Esophagus squamous epithelium (tissue), 5 donors: ENCODE results near the gene MID1IP1. TPM values are rescaled to one million over a fixed set of nuclear protein-coding genes. Genes with fewer than 3 reads are reported as not detected.

Experiments
- DNase-seq: peaks from one replicate; lab custom pipeline; 2025; lab: John Stamatoyannopoulos, UW
- H3K27ac ChIP-seq, 4 donors: fragments of 200-600 bp; sonication (generic); one replicate each; pipeline ENCODE4 v1.5.1; 2016 to 2019; ENCODE audit warnings: mild to moderate bottlenecking in 1 of 4
- H3K27me3 ChIP-seq, 4 donors: fragments of 200-600 bp; sonication (generic); 1 replicate in 3 of 4; 2 replicates in 1 of 4; pipeline versions ENCODE4 v1.5.1 to v1.6.0; 2017 to 2021; ENCODE audit warnings: antibody characterized with exemption in 1 of 4
- H3K36me3 ChIP-seq, 3 donors: fragments of 200-600 bp; sonication (generic); one replicate each; pipeline ENCODE4 v1.5.1; 2016 to 2019
- H3K4me1 ChIP-seq, 3 donors: fragments of 200-600 bp; sonication (generic); one replicate each; pipeline ENCODE4 v1.5.1; 2017 to 2019
- H3K4me3 ChIP-seq, 4 donors: fragments of 200-600 bp; sonication (generic); 1 replicate in 3 of 4; 2 replicates in 1 of 4; pipeline ENCODE4 v1.5.1; 2016 to 2019; ENCODE audit warnings: mild to moderate bottlenecking in 2 of 4, moderate library complexity in 1 of 4
- H3K9me3 ChIP-seq, 3 donors: fragments of 200-600 bp; sonication (generic); one replicate each; pipeline ENCODE4 v1.5.1; 2016 to 2019
- CTCF ChIP-seq, 6 experiments: fragments of 450-650 bp in 4 of 6; fragments of 200-600 bp in 2 of 6; sonication (generic) in 2 of 6; IDR thresholded peaks; one replicate each; pipeline ENCODE4 v1.5.1; 2016 to 2019; ENCODE audit warnings: antibody characterized with exemption in 6 of 6, mild to moderate bottlenecking in 4 of 6, moderate library complexity in 4 of 6
- POLR2A ChIP-seq, 4 donors: fragments of 450-650 bp; IDR thresholded peaks; one replicate each; pipeline ENCODE4 v1.6.1; 2017; ENCODE audit warnings: antibody characterized with exemption in 4 of 4, mild to moderate bottlenecking in 4 of 4, moderate library complexity in 3 of 4
- WGBS, 2 donors: methylation state at CpG; one replicate each; pipeline ENCODE4 v1.1.5; 2018; 5-methylcytosine and 5-hydroxymethylcytosine counted together
- intact Hi-C: fragments of 100-400 bp; cut with DNase I; formaldehyde crosslinking; loops from one replicate; pipeline ENCODE4 v1.15.0; 2022
- total RNA-seq, 4 donors: library from RNA; depleted of rRNA; stranded (reverse); fragments of >200 nt; gene quantifications; one replicate each; pipeline ENCODE4 v1.1.0, GENCODE V29; 2016
- donor health status: DM: yes; HTN: yes; CAD: no.

MID1IP1 gene
- total RNA-seq, 4 donors from 2014 or later, result 42.6 to 56.1 (median 49.8) TPM

- Histone ChIP-seq H3K4me3 (peak overlapping the region; percentile 59 to 69 (median 64)), H3K36me3 (no peaks in the 10 kb centered on the region), H3K27ac (peak overlapping the region; percentile 91 to 96 (median 94)), H3K4me1 (peaks cover 0 to 43% (median 6%) of the 10 kb centered on the region in 3 donors), H3K27me3 (no peaks in the 10 kb centered on the region), H3K9me3 (no peaks in the 10 kb centered on the region)
- intact Hi-C loops, result no loop called here
- WGBS, 2 donors, result 7 to 38% methylated on average over 3 to 16 of the region's 66 CpGs
- DNase-seq, result no peak
- TF ChIP-seq CTCF (IDR thresholded peaks at IDR 0.05), result no peak
- no peak for TF ChIP-seq POLR2A (IDR thresholded peaks at IDR 0.05)
These were observed 3.6 kb downstream of the MID1IP1 start for GRCh38 chrX:38804682-38805431.

- TF ChIP-seq CTCF (IDR thresholded peaks at IDR 0.05), result peak in 1 of 6 experiments; percentile 19
- TF ChIP-seq POLR2A (IDR thresholded peaks at IDR 0.05), result peak in 1 of 4 donors; percentile 32
- Histone ChIP-seq H3K9me3 (no peaks in the 10 kb centered on the region), H3K36me3 (no peaks in the 10 kb centered on the region), H3K27me3 (no peaks in the 10 kb centered on the region), H3K27ac (peak overlapping the region; percentile 91 to 96 (median 94)), H3K4me1 (peaks cover 0 to 41% (median 6%) of the 10 kb centered on the region in 3 donors), H3K4me3 (peak overlapping the region; percentile 59 to 69 (median 64))
- intact Hi-C loops, result no loop called here
- DNase-seq, result no peak
- whole genome bisulfite sequencing, 2 donors, result 3 to 39% methylated on average over 21 to 32 of the region's 41 CpGs
These were observed 4.5 kb downstream of the MID1IP1 start for GRCh38 chrX:38805432-38806389.

- intact Hi-C loops, result no loop called here
These were observed 5.8 kb downstream of the MID1IP1 start for GRCh38 chrX:38806875-38807621.

GRCh38 chrX:38807873-38808272 is 6.6 kb downstream of the MID1IP1 start:
- H3K27ac ChIP-seq, result no peak overlapping the region
- no peaks in the 10 kb centered on the region for H3K36me3 ChIP-seq
- TF ChIP-seq CTCF (IDR thresholded peaks at IDR 0.05) (no peak), POLR2A (IDR thresholded peaks at IDR 0.05) (no peak)
- no peaks in the 10 kb centered on the region for H3K27me3 ChIP-seq
- no peaks in the 10 kb centered on the region for H3K9me3 ChIP-seq
- no peak for DNase-seq
- peaks cover 0 to 30% (median 4%) of the 10 kb centered on the region in 3 donors for H3K4me1 ChIP-seq
- intact Hi-C loops, result no loop called here
- no peak overlapping the region for H3K4me3 ChIP-seq

More at GRCh38 chrX:38806875-38807621, 5.8 kb downstream of the MID1IP1 start:
- Histone ChIP-seq H3K27me3 (no peaks in the 10 kb centered on the region), H3K4me1 (peaks cover 0 to 38% (median 6%) of the 10 kb centered on the region in 3 donors), H3K4me3 (peak overlapping the region in 3 of 4 donors; percentile 62 to 69 (median 66)), H3K9me3 (no peaks in the 10 kb centered on the region), H3K36me3 (no peaks in the 10 kb centered on the region), H3K27ac (peak overlapping the region in 2 of 4 donors; percentile 91 to 95)
- TF ChIP-seq POLR2A (IDR thresholded peaks at IDR 0.05), result no peak
- no peak for TF ChIP-seq CTCF (IDR thresholded peaks at IDR 0.05)
- no peak for DNase-seq
- 28 to 46% methylated on average over 7 of the region's 7 CpGs for WGBS, 2 donors
